NOMO-1 treated with DMSO at 0.1 percent for 48 hours (cell line): ENCODE data around the gene GNAT1.
A peak's percentile ranks its signal among the peaks of the same experiment; 100 is the strongest.
"Not testable (repeated sequence)": the region's sequence is repeated elsewhere in the genome, so short reads cannot be mapped to it uniquely, and the experiment has no call there.

Experiments
- DNase-seq: peaks from one replicate; lab custom pipeline; 2025; ENCODE audit not compliant: unreplicated experiment; lab: John Stamatoyannopoulos, UW

The GNAT1 gene

GRCh38 chr3:50217681-50218080, 26.3 kb downstream of the GNAT1 start:
- no peak for DNase-seq

- DNase-seq = no peak
Measured at GRCh38 chr3:50218448-50218847, 27.0 kb downstream of the GNAT1 start.

- no peak for DNase-seq
Measured at GRCh38 chr3:50219285-50219684, 27.9 kb downstream of the GNAT1 start.

GRCh38 chr3:50220109-50220508, 28.7 kb downstream of the GNAT1 start:
- no peak for DNase-seq

- DNase-seq = no peak
Measured at GRCh38 chr3:50221051-50221410, 29.6 kb downstream of the GNAT1 start.

GRCh38 chr3:50221411-50222168, 30.2 kb downstream of the GNAT1 start:
- DNase-seq = no peak

GRCh38 chr3:50222169-50222528, 30.7 kb downstream of the GNAT1 start:
- no peak for DNase-seq

- no peak for DNase-seq
Measured at GRCh38 chr3:50224639-50225038, 33.2 kb downstream of the GNAT1 start.

GRCh38 chr3:50226888-50227389, 35.5 kb downstream of the GNAT1 start:
- peak; percentile 27 for DNase-seq

GRCh38 chr3:50227390-50228183, 36.2 kb downstream of the GNAT1 start:
- DNase-seq = peak; percentile 90

GRCh38 chr3:50228184-50228763, 36.9 kb downstream of the GNAT1 start:
- not testable (repeated sequence) for DNase-seq

- no peak for DNase-seq
Measured at GRCh38 chr3:50229490-50229889, 38.1 kb downstream of the GNAT1 start.

- DNase-seq = peak; percentile 78
Measured at GRCh38 chr3:50230104-50230793, 38.8 kb downstream of the GNAT1 start.

GRCh38 chr3:50230794-50231125, 39.4 kb downstream of the GNAT1 start:
- DNase-seq = no peak

GRCh38 chr3:50231581-50231980, 40.2 kb downstream of the GNAT1 start:
- DNase-seq = no peak

GRCh38 chr3:50232303-50232702, 40.9 kb downstream of the GNAT1 start:
- no peak for DNase-seq

- no peak for DNase-seq
Measured at GRCh38 chr3:50233176-50233575, 41.8 kb downstream of the GNAT1 start.

GRCh38 chr3:50235716-50236483, 44.5 kb downstream of the GNAT1 start, which contains the start of gene GNAI2:
Gene GNAI2, plus strand, starts transcription at chr3:50236204. Its CDS starts 132 bp downstream, at chr3:50236336.
- peak; percentile 99 for DNase-seq

- DNase-seq = no peak
Measured at GRCh38 chr3:50236484-50237132, 45.2 kb downstream of the GNAT1 start.

- peak; percentile 51 for DNase-seq
Measured at GRCh38 chr3:50237133-50237651, 45.8 kb downstream of the GNAT1 start.
